Measurements from ENCODE around the gene ITPR1.

- no peak for TF ChIP-seq CTCF (IDR thresholded peaks at IDR 0.05)
- no peak for TF ChIP-seq POLR2A (IDR thresholded peaks at IDR 0.05)
These were observed 17.0 kb downstream of the ITPR1 start for GRCh38 chr3:4509983-4510755.
